Smooth muscle cell (in vitro differentiated cells): ENCODE data around the gene TMEM150C. TPM values are rescaled to one million over a fixed set of nuclear protein-coding genes. Genes with fewer than 3 reads are reported as not detected.

Experiments
- DNase-seq: peaks from one replicate; lab custom pipeline; 2025; ENCODE audit not compliant: unreplicated experiment; lab: John Stamatoyannopoulos, UW
- H2AFZ ChIP-seq: fragments of 200-600 bp; sonication (generic); 2 replicates; pipeline ENCODE4 v1.6.0; 2016; ENCODE audit warnings: antibody characterized with exemption, low read depth, mild to moderate bottlenecking
- H3F3A ChIP-seq: fragments of 200-600 bp; sonication (generic); 2 replicates; pipeline ENCODE4 v1.6.0; 2017; ENCODE audit warnings: antibody characterized with exemption, low read depth
- H3K27ac ChIP-seq: fragments of 200-600 bp; sonication (generic); 2 replicates; pipeline ENCODE4 v1.5.1; 2016; ENCODE audit warnings: low read depth, mild to moderate bottlenecking
- H3K27me3 ChIP-seq: fragments of 200-600 bp; sonication (generic); 2 replicates; pipeline ENCODE4 v1.6.1; 2016; ENCODE audit warnings: low read depth, mild to moderate bottlenecking
- H3K36me3 ChIP-seq: fragments of 200-600 bp; sonication (generic); 2 replicates; pipeline ENCODE4 v1.5.1; 2016; ENCODE audit warnings: low read depth
- H3K4me1 ChIP-seq: fragments of 200-600 bp; sonication (generic); 2 replicates; pipeline ENCODE4 v1.5.1; 2016; ENCODE audit warnings: low read depth
- H3K4me2 ChIP-seq: fragments of 200-600 bp; sonication (generic); 2 replicates; pipeline ENCODE4 v1.6.0; 2016; ENCODE audit warnings: mild to moderate bottlenecking
- H3K4me3 ChIP-seq: fragments of 200-600 bp; sonication (generic); 2 replicates; pipeline ENCODE4 v1.5.1; 2016; ENCODE audit warnings: mild to moderate bottlenecking
- H3K79me2 ChIP-seq: fragments of 200-600 bp; sonication (generic); 2 replicates; pipeline ENCODE4 v1.6.0; 2016; ENCODE audit warnings: low read depth, mild to moderate bottlenecking
- H3K9ac ChIP-seq: fragments of 200-600 bp; sonication (generic); 2 replicates; pipeline ENCODE4 v1.6.0; 2016; ENCODE audit warnings: low read depth
- H3K9me3 ChIP-seq: fragments of 200-600 bp; sonication (generic); replicated peaks from 2 replicates; pipeline ENCODE4 v1.5.1; 2016; ENCODE audit warnings: low read depth
- H4K20me1 ChIP-seq: fragments of 200-600 bp; sonication (generic); 2 replicates; pipeline ENCODE4 v1.6.0; 2016; ENCODE audit warnings: low read depth
- CTCF ChIP-seq: fragments of 200-600 bp; sonication (generic); IDR thresholded peaks from 2 replicates; pipeline ENCODE4 v1.5.1; 2017; ENCODE audit warnings: borderline replicate concordance, mild to moderate bottlenecking, antibody characterized with exemption; ENCODE audit not compliant: insufficient read depth, poor library complexity, severe bottlenecking
- WGBS: methylation state at CpG from one replicate; pipeline ENCODE4 v1.1.7; 2016; ENCODE audit warnings: low lambda C conversion rate; 5-methylcytosine and 5-hydroxymethylcytosine counted together
- polyA plus RNA-seq: library from polyadenylated mRNA; unstranded; fragments of >200 nt; fragmentation: Nextera tagmentation; extraction: Ambion mirVana; gene quantifications from 2 replicates; pipeline ENCODE4 v1.2.1, GENCODE V29; 2016
- total RNA-seq: library from RNA; depleted of rRNA; stranded (reverse); fragments of >200 nt; gene quantifications from 2 replicates; pipeline ENCODE4 v1.2.3, GENCODE V29; 2014

TMEM150C gene
- total and polyA plus RNA-seq, 2 experiments from 2014 or later: 0.55 to 8.0 TPM

- Histone ChIP-seq H3K27me3 (no peaks in the 10 kb centered on the region), H3K4me2 (no peak overlapping the region), H3K9ac (no peak overlapping the region), H3K36me3 (no peaks in the 10 kb centered on the region), H3K9me3 (no peaks in the 10 kb centered on the region), H3K4me3 (no peak overlapping the region), H3K4me1 (no peaks in the 10 kb centered on the region), H2AFZ (no peak overlapping the region), H3F3A (no peaks in the 10 kb centered on the region), H3K27ac (no peak overlapping the region), H3K79me2 (no peaks in the 10 kb centered on the region), H4K20me1 (no peaks in the 10 kb centered on the region)
- no peak for TF ChIP-seq CTCF
- 78% methylated on average over 5 of the region's 5 CpGs for WGBS
- DNase-seq: no peak
Observed at GRCh38 chr4:82593411-82593810, 31.6 kb upstream of the TMEM150C start.

GRCh38 chr4:82592639-82593038 lies 30.9 kb upstream of the TMEM150C start:
- Histone ChIP-seq H3K4me1 (no peaks in the 10 kb centered on the region), H3K27ac (no peak overlapping the region)

GRCh38 chr4:82591592-82591991 lies 29.8 kb upstream of the TMEM150C start:
- Histone ChIP-seq H3K27me3 (no peaks in the 10 kb centered on the region), H3K4me1 (no peaks in the 10 kb centered on the region), H3K4me3 (no peak overlapping the region), H3K36me3 (no peaks in the 10 kb centered on the region), H3F3A (no peaks in the 10 kb centered on the region), H3K9me3 (no peaks in the 10 kb centered on the region), H3K4me2 (no peak overlapping the region), H2AFZ (no peak overlapping the region), H4K20me1 (no peaks in the 10 kb centered on the region), H3K27ac (no peak overlapping the region), H3K9ac (no peak overlapping the region), H3K79me2 (no peaks in the 10 kb centered on the region)
- no peak for DNase-seq
- WGBS: 73% methylated on average over 5 of the region's 5 CpGs
- no peak for TF ChIP-seq CTCF

More at GRCh38 chr4:82592639-82593038, 30.9 kb upstream of the TMEM150C start:
- no peaks in the 10 kb centered on the region for H3K9me3 ChIP-seq
- no peak for DNase-seq
- H3K4me3 ChIP-seq: no peak overlapping the region
- TF ChIP-seq CTCF: no peak
- H3K36me3 ChIP-seq: no peaks in the 10 kb centered on the region
- H3K4me2 ChIP-seq: no peak overlapping the region
- H4K20me1 ChIP-seq: no peaks in the 10 kb centered on the region
- H3K27me3 ChIP-seq: no peaks in the 10 kb centered on the region
- H3F3A ChIP-seq: no peaks in the 10 kb centered on the region
- H3K79me2 ChIP-seq: no peaks in the 10 kb centered on the region
- no peak overlapping the region for H2AFZ ChIP-seq
- 95% methylated on average over 3 of the region's 3 CpGs for WGBS
- H3K9ac ChIP-seq: no peak overlapping the region

- no peak for TF ChIP-seq CTCF
- Histone ChIP-seq H3K79me2 (no peaks in the 10 kb centered on the region), H2AFZ (no peak overlapping the region), H3K9ac (no peak overlapping the region), H3K4me2 (no peak overlapping the region), H3K4me1 (no peaks in the 10 kb centered on the region), H3K36me3 (no peaks in the 10 kb centered on the region), H3K27ac (no peak overlapping the region), H3K9me3 (no peaks in the 10 kb centered on the region), H3K4me3 (no peak overlapping the region), H3K27me3 (no peaks in the 10 kb centered on the region), H3F3A (no peaks in the 10 kb centered on the region), H4K20me1 (no peaks in the 10 kb centered on the region)
- WGBS: 82% methylated on average over 1 of the region's 1 CpG
- no peak for DNase-seq
Observed at GRCh38 chr4:82589756-82590155, 28.0 kb upstream of the TMEM150C start.
